Fibroblast of mammary gland (primary cell): ENCODE results near the gene GRIK4.

ENCODE experiments used
- DNase-seq: peaks from one replicate; pipeline ENCODE4 v3.0.0-alpha.2; 2010; ENCODE audit warnings: low read depth
- H3K4me3 ChIP-seq: 2 replicates; pipeline ENCODE4 v1.5.1; 2011; ENCODE audit warnings: low read depth, mild to moderate bottlenecking, low read length, moderate library complexity; ENCODE audit not compliant: control insufficient read depth
- TF ChIP-seq, protein P1 (sequence below): conservative IDR thresholded peaks from 2 replicates; pipeline ENCODE4 v1.5.1; 2011; ENCODE audit warnings: low read depth, low read length, inconsistent platforms; ENCODE audit not compliant: control insufficient read depth, insufficient read depth

Gene GRIK4

DNA sequence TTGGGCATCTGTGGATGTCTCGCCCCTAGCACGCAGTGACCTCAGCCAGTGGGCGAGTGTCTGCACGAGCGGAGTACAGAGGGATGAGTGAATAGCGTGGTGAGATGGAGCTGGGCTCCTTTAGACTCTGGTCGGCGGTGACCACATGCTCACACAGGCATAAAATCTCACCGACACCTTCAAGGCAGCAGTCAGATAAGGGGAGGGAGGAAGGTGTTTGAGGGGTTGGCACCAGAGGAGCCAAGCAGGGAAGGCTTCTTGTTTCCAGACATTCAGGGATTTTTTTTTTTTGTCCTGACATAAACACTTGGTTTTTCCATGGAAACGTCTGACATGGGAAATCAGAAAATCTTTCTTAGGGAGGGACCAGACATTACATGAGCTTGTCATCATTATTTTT is 35.8 kb downstream of the GRIK4 start:
- no peak overlapping the region for H3K4me3 ChIP-seq
- TF ChIP-seq, protein P1, sequence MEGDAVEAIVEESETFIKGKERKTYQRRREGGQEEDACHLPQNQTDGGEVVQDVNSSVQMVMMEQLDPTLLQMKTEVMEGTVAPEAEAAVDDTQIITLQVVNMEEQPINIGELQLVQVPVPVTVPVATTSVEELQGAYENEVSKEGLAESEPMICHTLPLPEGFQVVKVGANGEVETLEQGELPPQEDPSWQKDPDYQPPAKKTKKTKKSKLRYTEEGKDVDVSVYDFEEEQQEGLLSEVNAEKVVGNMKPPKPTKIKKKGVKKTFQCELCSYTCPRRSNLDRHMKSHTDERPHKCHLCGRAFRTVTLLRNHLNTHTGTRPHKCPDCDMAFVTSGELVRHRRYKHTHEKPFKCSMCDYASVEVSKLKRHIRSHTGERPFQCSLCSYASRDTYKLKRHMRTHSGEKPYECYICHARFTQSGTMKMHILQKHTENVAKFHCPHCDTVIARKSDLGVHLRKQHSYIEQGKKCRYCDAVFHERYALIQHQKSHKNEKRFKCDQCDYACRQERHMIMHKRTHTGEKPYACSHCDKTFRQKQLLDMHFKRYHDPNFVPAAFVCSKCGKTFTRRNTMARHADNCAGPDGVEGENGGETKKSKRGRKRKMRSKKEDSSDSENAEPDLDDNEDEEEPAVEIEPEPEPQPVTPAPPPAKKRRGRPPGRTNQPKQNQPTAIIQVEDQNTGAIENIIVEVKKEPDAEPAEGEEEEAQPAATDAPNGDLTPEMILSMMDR = no peak

DNA sequence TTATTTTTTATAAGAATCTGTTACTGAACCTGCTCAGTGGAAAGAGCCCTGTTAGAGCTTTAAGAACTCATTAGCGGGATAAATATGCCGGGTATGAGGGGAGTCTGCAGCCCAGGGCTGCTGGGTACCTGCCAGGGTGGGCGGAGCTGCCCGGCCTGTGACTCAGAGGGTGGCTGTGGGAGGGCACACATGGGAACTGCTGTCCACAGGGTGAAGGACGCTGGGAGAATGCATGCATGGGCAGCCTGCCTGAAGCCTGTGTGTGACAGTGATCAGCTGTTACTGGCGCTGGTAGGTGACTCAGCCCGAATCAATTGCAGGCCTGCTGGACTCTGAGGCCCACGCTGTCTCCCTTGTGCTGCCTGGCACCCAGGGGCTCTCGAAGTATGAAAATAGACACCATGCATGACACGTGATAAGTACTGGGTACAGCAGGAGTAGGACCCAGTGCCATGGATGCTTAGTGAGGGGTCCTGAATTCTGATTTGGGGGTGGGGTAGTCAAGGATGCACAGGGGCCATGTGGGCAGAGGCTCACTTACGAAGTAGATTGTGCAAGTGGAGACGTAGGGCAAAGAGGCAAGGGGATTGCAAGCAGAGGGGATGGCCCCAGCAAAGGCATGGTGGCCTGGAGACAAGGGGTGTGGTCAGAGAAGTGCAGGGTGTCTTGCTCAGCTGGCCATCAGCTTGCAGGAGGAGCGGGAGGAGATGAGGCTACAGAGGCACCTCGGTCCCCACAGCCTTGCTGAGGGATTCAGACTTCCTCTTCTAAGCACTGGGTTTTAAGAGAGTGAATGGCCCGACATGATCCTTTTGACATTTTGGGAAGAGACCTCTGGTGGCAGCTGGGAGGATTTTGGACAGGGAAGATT is 36.5 kb downstream of the GRIK4 start:
- TF ChIP-seq, protein P1 = peak; percentile 15
- no peak overlapping the region for H3K4me3 ChIP-seq
- DNase-seq = peak; percentile 94

More for the DNA sequence above, 35.8 kb downstream of the GRIK4 start:
- peak; percentile 15 for DNase-seq

DNA sequence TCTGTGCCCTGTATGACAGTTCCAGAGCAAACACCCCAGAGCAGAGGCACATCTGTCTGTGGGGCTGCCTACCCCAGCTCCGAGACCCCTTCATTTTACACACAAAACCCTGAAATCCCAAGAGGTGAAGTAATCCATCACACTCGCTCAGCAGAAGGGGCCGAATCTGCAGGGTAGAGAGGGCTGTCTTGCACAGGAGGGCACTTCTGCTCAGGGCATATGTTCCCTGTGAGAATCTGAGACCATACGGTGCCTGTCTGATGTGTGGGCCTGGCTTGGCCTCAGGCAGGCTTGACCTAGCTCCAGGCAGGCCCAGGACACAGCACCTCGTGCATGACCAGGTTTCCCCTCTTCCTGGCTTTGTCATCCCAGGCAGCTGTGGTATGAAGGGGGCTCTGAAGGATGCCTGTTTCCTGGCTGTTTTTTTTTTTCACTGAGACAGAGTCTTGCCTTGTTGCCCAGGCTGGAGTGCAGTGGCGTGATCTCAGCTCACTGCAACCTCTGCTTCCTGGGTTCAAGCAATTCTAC is 37.2 kb downstream of the GRIK4 start:
- no peak overlapping the region for H3K4me3 ChIP-seq
- DNase-seq = no peak
- TF ChIP-seq, protein P1 = no peak

DNA sequence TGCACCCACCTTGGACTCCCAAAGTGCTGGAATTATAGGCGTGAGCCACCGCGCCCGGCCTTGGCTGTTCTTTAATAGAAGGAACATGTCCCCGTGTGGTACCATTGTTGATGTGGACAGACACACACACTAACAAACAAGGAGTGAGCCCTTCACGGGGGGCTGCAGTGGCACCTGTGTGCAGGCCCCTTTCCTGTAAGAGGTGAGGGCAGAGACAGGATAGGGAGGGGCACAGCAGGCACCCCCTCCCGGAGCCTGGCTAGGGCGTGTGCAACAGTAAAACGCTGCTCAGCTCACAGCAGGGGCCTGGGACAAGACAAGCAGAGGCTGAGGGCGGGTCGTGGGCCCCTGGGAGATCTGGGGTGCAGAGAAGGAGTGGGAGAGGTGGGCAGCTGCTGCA is 37.8 kb downstream of the GRIK4 start:
- TF ChIP-seq, protein P1 = no peak
- DNase-seq = no peak
- no peak overlapping the region for H3K4me3 ChIP-seq

DNA sequence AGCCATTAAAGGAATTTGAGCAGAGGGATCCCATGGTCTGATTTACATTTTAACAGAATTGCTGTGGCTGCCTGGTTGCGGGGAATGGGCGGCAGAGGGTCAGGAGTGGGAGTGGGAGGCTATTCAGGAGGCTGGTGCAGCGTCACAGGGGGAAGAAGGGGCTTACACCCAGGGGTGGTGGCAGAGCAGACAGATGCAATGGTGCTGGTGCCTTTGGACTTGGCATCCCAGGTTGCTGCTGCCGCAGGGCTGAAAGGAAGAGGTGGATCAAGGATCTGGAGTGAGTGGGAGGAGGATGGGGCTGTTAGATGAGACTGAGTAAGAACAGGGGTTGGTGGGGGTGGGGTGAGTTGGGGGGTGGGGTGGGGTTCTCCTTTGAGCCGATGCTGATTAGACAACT is 38.5 kb downstream of the GRIK4 start:
- TF ChIP-seq, protein P1 = no peak
- H3K4me3 ChIP-seq = no peak overlapping the region
- DNase-seq = no peak

DNA sequence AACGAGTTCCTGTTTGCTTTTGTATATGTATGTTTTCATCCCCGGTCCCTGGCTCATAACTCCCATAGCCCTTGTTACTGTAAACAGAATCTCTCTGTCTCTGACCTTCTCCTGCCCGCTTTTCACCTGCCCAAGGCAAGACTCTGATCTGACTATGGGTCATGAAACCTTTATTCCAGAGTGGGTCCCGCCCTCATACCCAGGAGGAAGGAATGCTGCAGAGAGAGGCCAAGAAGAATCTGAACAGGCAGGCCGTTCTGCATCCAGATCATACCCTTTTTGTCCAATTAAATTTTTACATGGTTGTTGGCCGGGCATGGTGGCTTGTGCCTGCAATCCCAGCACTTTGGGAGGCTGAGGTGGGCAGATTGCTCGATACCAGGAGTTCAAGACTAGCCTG is 39.6 kb downstream of the GRIK4 start:
- no peak for DNase-seq
- no peak overlapping the region for H3K4me3 ChIP-seq
- TF ChIP-seq, protein P1 = no peak
